Activated CD4-positive, alpha-beta T cell treated with anti-CD3 and anti-CD28 coated beads, Interleukin-2, Interleukin-6, amounts not matched to agents 100 ng/mL and 50 ng/mL, durations not matched to agents 16 hours and 8 hours (primary cell): ENCODE data around the gene LSR.
"Not testable (repeated sequence)": the region's sequence is repeated elsewhere in the genome, so short reads cannot be mapped to it uniquely, and the experiment has no call there.

Experiments
- DNase-seq: peaks from one replicate; pipeline ENCODE4 v3.0.0-alpha.2; 2020

LSR gene

GRCh38 chr19:35268536-35269437 is 20.0 kb downstream of the LSR start, which contains the start of gene USF2:
TSS of gene USF2 (plus strand) at chr19:35268962. CDS start at chr19:35269102, 140 bp downstream.
- peak; percentile 67 for DNase-seq

- DNase-seq = peak; percentile 83
Observed at GRCh38 chr19:35269438-35270117, 20.8 kb downstream of the LSR start.

DNA sequence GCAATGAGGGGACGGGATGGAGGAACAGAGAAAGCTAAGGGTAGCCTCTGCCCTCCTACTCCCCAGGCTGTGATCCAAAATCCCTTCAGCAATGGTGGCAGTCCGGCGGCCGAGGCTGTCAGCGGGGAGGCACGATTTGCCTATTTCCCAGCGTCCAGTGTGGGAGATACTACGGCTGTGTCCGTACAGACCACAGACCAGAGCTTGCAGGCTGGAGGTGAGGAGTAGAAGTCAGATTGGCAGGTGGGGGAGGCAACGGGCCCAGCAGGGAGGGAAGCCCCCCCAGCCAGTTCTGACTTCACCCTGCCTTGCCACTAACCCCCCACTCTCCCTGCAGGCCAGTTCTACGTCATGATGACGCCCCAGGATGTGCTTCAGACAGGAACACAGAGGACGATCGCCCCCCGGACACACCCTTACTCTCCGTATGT is 21.6 kb downstream of the LSR start:
- no peak for DNase-seq

DNA sequence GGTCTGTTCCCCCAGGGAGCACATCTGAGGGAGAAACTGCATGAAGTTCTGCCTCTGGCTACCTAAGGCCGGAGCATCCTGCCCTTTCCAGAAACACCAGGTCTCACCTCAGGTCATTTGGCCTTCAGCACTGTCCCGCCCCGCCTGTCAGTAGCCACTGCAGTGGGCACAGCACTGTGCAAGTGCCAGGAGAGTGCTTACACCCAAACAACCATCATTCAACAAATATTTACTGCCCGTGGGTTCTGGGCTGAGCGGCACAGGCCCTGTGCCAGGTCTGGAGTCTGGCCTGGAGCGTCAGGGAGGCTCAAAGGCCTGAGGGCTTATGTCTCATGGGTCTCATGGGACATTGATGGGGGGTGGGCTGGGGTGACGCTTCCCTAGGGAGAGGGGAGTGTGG is 22.7 kb downstream of the LSR start:
- no peak for DNase-seq

GRCh38 chr19:35272122-35272719 is 23.4 kb downstream of the LSR start:
- no peak for DNase-seq

DNA sequence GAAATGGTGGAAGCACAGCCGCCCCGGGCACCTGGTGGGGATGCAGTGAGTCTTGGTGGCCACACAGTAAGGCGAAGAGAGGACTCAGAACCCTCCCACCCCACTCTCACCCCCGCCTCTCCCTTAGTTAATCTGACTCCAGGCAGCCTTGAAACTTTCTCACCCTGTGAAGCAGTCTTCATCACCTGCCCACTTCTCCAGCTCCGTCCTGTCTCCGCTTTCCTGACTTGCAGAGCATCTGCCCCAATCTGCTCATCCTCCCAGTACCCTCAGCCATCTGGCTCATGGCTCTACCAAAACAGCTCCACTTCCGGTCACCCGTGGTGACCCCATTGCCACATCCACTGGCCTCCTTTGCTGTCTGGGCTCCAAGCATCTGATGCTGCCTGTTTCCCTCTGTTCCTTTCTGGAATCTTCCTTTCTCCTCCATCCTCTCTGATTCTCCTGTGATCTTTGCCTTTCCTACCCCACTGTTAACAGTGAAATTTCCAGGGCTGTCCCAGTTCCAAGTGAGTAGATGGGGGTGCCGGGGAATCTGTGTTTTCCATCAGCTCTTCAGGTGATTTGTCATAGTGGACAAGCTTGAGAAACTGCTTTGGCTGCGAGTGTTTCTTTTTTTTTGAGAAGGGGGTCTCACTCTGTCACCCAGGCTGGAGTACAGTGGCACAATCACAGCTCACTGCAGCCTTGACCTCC is 24.3 kb downstream of the LSR start:
- no peak for DNase-seq

DNA sequence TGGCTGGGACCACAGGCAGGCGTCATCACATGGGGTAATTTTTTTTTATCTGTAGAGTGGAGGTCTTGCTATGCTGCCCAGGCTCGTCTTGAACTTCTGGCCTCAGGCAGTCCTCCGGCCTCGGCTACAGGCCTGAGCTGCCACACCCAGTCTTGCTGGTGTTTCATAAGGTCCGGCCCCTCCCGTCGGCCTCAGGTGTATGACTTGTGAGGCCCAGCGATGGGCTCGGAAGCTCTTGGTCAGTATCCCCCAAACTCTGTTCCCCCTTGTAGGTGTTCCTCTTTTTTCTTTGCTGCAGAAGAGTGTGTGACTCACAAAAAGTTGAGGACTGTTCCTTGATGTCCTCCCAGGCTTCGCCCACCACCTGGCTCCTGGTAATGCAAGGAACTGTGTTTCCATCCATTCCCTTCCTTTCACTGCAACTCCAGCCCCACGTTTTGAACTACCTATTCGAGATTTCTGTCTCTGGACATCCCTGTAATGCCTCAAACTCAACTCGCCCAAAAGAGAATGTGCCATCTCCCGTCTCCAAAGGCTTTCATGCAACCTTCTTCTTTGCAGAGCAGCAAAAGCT is 25.0 kb downstream of the LSR start:
- no peak for DNase-seq

DNA sequence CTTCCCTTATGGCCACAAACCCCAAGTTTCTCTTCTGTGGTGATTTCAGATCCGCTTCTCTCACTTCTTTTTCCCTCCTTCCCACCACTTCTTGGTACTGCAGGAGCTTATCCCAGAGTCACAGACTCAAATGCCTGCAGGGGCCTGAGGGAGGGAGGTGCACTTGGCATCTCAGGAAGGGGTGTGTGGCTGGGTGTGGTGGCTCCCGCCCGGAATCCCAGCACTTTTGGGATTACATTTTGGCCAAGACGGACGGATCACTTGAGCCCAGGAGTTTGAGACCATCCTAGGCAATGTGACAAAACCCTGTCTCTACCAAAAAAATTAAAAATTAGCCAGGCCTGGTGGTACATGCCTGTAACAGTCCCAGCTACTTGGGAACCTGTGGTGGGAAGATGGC is 25.5 kb downstream of the LSR start:
- DNase-seq = no peak

- DNase-seq = no peak
Observed at GRCh38 chr19:35276706-35277281, 28.0 kb downstream of the LSR start.

DNA sequence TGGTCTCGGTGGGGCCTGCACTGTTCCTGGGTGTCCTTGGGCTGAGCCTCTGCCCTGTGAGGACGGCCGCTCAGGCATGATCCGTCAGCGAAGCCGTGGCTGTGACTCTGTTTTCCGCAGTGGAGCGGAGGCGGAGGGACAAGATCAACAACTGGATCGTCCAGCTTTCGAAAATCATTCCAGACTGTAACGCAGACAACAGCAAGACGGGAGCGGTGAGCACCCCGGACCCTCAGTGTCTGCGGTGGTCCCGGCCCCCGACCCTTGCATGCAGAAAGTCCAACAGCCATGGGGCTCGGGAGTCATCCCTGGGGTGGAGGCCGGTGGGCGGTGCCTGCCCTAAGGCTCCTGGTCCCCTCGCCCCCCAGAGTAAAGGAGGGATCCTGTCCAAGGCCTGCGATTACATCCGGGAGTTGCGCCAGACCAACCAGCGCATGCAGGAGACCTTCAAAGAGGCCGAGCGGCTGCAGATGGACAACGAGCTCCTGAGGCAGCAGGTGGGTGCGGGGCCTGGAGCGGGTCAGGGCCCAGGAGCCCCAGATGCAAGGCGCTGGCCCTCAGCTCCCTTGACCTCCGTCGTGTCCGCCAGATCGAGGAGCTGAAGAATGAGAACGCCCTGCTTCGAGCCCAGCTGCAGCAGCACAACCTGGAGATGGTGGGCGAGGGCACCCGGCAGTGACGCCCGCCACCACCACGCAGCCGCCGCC is 29.9 kb downstream of the LSR start:
- DNase-seq = no peak

DNA sequence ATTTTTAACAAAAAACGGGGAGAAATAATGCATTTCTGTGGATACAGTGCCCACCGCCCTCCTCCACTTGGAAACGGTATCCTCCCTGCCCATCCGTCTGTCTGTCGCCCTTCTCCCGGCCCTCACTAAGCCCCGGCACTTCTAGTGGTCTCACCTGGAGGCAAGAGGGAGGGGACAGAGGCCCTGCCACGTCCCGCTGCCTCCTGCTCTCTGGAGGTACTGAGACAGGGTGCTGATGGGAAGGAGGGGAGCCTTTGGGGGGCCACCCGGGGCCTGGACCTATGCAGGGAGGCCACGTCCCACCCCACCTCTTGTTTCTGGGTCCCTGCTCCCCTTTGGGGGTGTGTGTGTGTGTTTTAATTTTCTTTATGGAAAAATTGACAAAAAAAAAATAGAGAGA is 30.6 kb downstream of the LSR start:
- no peak for DNase-seq

GRCh38 chr19:35279985-35280821 is 31.4 kb downstream of the LSR start:
- DNase-seq = no peak

GRCh38 chr19:35281303-35281702 is 32.5 kb downstream of the LSR start:
- no peak for DNase-seq

GRCh38 chr19:35284153-35285094 is 35.6 kb downstream of the LSR start:
- no peak for DNase-seq

DNA sequence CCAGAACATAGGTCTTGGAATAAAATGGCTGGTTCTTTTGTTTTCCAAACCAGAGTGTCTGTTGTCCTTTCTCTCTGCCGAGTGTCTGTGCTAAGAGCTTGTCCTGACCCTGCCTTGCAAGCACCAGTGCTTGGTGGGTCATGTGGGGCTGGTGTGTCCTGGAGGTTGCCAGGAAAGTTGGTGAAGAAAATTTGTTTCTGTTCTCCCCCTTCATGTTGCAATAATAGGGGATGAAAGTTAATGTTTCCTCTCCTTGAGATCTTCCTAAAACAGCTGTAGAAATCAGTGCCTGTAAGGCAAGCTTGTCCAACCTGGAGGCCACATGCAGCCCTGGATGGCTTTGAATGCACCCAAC is 36.3 kb downstream of the LSR start:
- DNase-seq = no peak

- not testable (repeated sequence) for DNase-seq
Observed at GRCh38 chr19:35285465-35285864, 36.7 kb downstream of the LSR start.

- not testable (repeated sequence) for DNase-seq
Observed at GRCh38 chr19:35286101-35286500, 37.3 kb downstream of the LSR start.

GRCh38 chr19:35287713-35288112 is 38.9 kb downstream of the LSR start:
- DNase-seq = no peak

DNA sequence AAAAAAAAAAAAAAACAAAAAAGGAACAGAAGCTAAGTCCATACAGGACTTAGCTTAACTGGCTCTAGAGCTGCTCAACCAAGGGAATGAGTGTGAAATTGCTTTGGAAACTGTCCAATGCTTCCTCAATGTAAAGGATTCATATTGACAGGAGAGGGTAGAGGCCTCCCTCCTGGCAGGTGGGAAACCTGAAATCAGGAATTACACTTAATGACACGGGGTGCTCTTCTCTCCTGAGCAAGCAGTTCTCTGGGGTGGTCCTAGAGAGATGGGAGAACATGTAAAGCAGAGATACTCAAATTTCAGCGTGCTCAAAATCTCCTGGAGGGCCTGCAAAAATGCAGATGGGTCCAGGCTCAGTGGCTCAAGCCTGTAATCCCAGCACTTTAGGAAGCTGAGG is 39.5 kb downstream of the LSR start:
- DNase-seq = no peak

GRCh38 chr19:35288906-35289305 is 40.1 kb downstream of the LSR start:
- DNase-seq = no peak
